HG02840 (cell line): ENCODE data around the gene ANAPC2.

Source experiments
- ATAC-seq: cut with Tn5 transposase; IDR thresholded peaks from one replicate; pipeline ENCODE4 v1.9.1; 2021; ENCODE audit warnings: mild to moderate bottlenecking, moderate library complexity, moderate number of reproducible peaks; ENCODE audit not compliant: unreplicated experiment, low FRiP score

The ANAPC2 gene

DNA sequence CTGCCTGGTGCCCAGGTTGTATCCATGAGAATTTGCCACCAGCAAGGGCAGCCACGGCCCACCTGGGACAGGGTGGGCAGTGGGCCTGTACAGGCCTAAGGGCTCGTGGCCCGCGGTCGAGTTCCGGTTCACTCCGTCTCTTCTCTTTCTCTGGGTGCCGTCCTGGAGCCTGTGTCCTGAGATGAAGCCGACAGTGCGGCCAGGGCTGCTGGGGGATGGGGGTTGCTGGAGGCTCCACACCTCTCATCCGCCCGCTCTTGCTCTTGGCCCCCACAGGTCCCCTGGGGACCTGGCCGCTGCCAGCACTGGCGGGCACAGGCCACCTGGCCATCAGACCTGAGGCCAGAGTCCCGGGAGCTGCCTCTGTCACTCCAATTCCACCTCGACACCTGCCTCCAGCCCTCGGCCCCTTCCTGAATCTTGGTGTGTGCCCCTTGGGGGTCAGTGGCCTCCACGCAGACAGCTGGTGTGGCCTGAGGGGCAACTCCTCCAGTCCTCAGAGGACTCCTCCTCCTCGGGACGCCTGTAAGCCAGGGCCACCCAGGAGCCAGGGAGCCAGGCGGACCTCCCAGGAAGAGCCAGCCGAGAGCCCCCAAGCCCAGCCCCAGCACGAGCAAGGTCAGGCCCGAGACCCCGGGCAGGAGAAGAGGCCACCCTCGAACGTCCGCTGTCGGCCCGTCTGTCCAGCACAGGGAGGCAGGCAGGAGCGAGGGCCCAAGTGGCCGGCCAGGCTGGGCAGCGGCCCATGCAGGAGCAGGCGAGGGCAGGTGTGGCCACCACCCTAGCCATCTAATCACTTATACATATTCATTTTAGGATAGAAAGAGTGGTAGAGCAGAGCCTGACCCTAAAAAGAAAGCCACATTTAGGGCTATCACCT lies 23.8 kb downstream of the ANAPC2 start:
- no peak for ATAC-seq

DNA sequence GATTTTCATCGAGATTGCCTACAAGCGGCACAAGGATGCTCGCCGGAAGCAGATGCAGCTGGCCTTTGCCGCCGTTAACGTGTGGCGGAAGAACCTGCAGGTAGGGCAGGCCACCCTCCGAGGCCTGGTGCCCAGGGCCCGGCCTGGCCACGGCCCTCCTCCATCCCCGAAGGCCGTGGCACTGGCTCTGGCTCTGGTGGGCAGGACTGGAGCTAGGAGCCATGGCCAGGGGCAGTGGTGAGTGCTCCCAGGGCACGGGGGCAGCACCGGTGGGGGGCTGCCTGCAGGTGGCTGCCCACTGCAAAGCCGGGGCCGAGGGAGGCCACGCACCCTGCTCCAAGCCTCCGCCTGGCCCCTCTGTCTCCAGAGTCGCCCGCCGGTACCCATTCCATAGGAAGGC lies 24.6 kb downstream of the ANAPC2 start:
- ATAC-seq = no peak

DNA sequence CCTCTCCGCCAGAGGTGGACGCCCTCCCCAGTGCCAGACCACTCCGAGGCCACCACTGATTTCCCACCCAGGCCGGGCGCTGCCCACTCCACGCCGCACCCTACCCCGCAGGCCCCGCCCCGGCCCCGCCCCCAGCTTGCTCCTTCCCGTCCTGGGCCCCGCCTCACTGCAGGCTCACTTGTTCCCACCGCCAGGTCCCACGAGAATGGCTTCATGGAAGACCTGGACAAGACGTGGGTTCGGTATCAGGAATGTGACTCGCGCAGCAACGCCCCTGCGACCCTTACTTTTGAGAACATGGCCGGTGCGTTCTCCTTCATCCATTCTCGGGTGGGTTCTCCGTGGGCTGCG lies 25.0 kb downstream of the ANAPC2 start:
- no peak for ATAC-seq

DNA sequence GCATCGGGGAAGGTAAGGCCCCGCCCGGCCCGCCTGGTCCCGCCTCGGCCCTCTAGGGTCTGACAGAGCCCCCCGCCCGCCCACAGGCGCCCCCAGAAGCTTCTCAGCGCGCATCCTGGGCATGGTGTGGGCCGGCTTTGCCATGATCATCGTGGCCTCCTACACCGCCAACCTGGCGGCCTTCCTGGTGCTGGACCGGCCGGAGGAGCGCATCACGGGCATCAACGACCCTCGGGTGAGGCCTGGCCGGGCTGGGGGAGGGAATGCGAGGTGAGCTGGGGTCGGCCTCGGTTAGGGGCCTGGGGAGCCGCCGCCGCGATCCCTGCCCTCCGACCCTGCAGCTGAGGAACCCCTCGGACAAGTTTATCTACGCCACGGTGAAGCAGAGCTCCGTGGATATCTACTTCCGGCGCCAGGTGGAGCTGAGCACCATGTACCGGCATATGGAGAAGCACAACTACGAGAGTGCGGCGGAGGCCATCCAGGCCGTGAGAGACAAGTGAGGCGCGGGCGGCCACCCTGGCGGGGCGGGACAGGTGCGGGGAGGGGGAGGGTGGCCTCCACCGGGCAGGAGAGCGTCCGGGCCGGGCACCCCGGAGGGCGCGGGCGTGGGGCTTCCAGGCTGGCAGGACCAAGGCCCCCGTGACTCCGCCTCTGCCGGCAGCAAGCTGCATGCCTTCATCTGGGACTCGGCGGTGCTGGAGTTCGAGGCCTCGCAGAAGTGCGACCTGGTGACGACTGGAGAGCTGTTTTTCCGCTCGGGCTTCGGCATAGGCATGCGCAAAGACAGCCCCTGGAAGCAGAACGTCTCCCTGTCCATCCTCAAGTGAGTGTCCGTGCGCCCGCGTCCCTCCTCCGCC lies 25.6 kb downstream of the ANAPC2 start:
- ATAC-seq = no peak

DNA sequence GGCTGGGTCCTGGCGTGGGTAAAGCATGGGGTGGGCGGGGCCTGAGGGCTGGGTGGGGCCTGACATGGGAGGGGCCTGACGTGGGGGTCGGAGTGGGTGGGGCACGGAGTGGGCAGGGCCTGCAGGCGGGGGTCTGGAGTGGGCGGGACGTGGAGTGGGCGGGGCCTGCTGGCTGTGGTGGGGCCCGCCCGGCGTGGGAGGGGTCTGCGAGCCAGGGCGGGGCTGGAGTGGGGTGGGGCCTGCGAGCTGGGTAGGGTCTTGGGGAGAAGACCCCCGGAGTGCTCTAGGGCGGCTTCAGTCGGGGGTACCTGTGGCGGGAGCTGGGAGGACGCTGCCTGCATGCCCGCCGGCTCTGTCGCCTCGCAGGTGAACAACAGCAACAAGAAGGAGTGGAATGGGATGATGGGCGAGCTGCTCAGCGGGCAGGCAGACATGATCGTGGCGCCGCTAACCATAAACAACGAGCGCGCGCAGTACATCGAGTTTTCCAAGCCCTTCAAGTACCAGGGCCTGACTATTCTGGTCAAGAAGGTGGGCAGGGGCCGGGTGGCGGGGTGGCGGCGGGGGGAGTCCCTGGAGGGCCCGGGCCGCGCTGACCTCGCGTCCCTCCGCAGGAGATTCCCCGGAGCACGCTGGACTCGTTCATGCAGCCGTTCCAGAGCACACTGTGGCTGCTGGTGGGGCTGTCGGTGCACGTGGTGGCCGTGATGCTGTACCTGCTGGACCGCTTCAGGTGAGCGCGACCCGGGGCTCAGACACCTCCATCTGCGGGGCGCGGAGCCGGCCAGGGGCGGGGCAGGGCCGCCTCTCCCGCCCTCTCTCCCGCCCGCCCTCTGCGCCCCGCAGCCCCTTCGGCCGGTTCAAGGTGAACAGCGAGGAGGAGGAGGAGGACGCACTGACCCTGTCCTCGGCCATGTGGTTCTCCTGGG lies 26.5 kb downstream of the ANAPC2 start:
- ATAC-seq = no peak

DNA sequence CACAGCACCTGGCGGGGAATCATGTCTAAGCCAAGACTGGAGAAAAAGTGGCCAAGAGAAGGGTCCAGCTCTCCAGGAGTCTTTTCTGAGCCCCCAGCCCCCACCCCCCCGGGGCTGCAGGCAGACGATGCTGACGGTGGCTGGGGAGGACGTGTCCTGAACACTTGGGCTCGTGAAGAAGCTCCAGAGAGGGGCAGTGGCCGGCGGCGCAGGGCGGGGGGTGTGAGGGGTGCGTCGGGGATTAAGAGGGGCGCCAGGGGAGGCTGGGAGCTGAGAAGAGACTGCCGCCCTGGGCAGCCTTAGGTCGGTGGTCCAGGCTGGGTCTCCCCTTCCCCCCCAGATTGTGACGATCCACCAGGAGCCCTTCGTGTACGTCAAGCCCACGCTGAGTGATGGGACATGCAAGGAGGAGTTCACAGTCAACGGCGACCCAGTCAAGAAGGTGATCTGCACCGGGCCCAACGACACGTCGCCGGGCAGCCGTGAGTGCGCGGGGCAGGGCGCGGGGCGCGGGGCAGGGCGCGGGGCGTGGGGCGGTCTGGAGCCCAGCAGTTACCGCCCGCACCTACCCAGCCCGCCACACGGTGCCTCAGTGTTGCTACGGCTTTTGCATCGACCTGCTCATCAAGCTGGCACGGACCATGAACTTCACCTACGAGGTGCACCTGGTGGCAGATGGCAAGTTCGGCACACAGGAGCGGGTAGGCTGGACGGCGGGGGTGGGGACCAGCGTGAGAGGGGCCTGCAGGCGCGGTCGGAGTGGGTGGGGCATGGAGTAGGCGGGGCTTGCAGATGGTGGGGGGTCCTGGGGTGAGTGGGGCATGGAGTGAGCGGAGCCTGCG lies 27.4 kb downstream of the ANAPC2 start:
- no peak for ATAC-seq

DNA sequence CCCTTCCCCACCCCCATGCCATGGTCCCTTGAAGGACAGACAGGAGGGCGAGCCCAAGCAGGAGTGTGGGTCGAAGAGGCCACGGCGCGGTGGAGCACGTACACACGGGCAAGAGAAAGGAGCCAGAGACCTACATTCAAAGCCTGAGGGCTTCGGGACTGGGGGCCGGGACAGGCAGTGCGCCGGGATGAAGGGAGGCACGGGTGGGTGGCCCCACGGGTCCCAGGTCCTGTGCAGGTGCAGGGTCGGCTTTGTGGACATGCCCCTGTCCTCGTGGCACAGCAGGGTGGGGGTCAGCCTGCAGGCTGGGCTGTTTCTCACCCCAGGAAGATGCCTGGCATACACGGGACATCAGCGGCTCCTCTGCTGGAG lies 28.3 kb downstream of the ANAPC2 start:
- no peak for ATAC-seq

DNA sequence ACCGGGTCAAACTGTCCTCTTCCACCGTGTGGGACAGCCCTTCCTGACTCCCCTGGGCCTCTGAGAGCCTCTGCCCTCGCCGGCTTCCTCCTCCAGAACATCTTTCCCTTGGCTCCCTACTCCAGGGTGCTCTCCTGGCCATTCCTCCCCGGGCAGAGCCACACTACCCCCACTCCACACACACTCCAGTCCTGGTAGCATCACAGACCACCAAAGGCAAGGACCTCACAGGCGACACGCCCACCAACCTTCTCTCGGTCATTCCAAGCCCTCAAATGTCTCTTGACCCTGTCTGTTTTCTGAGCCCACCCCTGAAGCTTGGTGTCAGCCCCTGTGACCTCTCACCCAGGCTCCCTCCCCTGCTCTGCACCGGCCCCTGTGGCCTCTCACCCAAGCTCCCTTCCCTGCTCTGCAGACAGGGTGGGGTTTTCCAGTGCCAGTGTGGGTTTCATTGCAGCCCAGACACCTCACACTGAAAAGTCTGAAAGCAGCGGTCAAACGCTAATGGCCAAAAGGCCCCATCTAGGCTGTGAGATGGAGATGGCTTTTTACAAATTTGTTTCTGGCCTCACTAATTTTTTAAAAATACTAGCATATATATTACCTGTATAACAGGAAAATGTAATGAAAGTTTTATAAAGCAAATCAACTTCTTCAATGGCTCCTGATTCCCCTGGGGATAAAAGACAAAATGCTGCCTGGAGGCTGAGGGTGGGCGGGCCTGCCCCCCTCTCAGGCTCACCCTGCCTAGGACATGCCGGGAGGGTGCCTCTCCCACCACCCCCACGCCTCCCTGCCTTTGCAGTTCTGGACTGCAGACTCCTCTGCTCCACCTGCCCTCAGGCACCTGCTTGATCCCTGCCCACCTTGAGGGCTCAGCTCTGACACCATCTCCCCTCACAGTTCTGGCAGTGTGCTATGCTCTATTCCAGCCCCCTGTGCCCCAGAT lies 29.0 kb downstream of the ANAPC2 start:
- no peak for ATAC-seq

DNA sequence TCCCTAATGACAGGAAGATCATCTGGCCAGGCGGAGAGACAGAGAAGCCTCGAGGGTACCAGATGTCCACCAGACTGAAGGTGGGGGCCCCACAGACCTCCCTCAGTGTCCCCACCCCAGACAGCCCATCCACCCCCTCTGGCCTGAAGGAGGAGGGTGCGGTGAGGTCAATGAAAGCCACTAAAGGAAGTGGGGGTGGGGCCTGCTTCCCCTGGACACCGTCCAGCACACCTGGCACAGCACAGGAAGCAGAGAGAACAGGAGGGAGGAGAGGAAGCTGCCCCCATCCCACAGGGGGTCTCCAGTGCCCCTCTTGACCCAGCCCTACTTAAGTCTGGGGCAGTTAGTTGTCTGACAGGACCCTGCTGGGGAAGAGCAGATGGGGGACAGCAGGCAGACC lies 29.7 kb downstream of the ANAPC2 start:
- no peak for ATAC-seq

DNA sequence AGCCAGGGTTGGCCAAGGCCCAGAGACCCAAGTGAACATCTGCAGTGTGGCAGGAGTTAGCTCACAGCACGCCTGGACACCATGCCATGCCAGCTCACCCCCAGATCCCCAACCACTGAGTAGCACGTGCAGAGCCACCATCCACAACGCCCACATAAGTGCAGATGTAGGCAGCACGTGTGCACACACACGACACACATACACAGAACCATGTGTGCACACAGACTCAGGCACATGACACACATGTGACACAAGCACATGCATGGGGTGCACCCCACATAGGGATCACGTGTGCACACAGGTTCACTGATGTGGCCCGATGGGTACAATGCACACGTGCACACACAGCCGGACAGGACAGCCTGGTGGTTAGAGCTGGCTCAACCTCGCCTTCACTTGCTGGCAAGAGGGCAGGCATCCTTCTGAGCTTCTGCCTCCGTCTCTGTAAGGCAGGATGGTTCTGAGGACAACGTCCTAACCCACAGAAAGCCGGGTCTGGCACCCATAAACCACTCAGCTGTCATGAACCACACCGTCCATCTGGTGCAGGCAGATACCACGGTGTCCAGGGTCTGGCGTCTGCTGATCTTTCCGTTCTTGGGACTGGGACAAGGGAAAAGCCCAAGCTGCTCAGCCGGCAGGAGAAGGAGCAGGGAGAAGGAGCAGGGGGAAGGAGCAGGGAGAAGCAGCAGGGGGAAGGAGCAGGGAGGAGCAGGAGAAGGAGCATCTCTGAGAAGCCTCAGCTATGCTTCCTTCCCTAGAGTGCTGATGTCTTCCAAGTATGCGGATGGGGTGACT lies 30.5 kb downstream of the ANAPC2 start:
- no peak for ATAC-seq

DNA sequence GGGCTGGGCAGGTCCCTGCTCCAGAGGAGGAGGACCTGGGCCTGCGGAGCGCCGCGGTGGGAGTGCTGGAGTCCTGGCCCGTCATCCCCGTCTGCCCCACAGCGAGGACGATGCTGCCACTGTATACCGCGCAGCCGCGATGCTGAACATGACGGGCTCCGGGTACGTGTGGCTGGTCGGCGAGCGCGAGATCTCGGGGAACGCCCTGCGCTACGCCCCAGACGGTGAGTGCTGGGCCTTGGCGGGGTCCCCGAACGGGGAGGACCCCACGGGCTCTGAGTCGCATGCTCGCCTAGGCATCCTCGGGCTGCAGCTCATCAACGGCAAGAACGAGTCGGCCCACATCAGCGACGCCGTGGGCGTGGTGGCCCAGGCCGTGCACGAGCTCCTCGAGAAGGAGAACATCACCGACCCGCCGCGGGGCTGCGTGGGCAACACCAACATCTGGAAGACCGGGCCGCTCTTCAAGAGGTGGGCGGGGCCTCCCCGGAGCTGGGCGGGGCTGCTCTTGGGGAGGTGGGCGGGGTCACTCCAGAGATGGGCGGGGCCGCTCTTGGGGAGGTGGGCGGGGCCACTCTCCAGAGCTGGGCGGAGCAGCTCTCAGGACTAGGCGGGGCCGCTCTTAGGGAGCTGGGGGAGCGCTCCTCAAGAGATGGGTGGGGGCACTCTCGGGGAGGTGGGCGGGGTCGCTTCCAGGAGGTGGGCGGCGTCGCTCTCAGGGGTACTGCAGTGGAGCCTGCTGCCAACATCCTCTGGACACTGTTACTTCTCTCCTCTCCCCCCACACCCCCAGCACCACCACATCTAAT lies 31.6 kb downstream of the ANAPC2 start:
- no peak for ATAC-seq

DNA sequence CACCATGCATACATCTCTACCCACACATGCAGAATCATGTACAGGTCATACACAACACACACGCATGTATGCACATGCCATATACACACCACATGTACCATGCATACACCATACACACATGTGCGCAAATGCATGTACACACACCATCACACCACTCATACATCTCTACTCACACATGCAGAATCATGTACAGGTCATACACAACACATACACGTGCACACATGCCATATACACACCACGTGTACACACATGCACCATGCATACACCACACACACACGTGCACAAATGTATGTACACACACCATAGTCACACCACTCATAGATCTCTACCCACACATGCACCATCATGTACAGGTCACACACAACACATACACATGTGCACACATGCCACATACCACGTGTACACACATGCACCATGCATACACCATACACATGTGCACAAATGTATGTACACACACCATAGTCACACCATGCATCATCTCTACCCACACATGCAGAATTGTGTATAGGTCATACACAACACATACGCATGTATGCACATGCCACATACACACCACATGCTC lies 35.4 kb downstream of the ANAPC2 start:
- no peak for ATAC-seq

DNA sequence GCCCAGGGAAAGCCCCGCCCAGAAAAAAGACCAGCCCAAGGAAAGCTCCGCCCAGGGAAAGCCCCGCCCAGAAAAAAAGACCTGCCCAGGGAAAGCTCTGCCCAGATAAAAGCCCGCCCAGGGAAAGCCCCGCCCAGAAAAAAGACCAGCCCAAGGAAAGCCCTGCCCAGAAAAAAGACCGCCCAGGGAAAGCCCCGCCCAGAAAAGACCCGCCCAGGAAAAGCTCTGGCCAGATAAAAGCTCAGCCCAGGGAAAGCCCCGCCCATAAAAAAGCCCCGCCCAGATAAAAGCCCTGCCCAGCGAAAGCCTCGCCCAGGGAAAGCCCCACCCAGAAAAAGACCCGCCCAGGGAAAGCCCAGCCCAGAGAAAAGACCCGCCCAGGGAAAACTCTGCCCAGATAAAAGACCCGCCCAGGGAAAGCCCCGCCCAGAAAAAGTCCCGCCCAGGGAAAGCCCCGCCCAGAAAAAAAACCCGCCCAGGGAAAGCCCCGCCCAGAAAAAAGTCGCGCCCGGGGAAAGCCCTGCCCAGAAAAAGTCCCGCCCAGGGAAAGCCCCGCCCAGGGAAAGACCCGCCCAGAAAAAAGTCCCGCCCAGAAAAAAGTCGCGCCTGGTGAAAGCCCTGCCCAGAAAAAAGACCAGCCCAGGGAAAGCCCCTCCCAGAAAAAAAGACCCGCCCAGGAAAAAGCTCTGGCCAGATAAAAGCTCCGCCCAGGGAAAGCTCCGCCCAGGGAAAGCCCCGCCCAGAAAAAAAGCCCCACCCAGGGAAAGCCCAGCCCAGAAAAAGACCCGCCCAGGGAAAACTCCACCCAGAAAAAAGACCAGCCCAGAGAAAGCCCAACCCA lies 37.5 kb downstream of the ANAPC2 start:
- ATAC-seq = no peak

DNA sequence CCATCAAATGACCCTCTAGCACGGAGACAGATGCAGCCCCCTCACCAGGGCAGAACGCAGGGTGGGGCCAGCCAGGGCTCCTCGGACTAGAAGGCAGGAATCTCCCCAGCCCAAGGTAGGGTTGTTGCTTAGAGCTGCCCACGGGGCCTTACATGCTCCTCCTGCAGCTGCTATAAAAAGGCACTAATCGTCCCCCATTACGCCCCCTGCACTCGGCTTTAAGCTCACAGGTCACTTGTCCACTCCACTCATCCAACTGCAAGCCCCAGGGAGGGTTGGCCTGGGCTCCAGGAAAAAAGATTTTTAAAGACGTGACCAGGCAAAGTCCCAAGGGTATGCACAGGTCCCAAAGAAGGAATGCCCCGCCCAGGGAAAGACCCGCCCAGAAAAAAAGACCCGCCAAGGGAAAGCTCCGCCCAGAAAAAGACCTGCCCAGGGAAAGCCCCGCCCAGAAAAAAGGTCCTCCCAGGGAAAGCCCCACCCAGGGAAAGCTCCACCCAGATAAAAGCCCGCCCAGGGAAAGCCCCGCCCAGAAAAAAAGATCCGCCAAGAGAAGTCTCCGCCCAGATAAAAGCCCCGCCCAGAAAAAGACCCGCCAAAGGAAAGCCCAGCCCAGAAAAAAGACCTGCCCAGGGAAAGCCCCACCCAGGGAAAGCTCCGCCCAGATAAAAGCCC lies 38.3 kb downstream of the ANAPC2 start:
- no peak for ATAC-seq

DNA sequence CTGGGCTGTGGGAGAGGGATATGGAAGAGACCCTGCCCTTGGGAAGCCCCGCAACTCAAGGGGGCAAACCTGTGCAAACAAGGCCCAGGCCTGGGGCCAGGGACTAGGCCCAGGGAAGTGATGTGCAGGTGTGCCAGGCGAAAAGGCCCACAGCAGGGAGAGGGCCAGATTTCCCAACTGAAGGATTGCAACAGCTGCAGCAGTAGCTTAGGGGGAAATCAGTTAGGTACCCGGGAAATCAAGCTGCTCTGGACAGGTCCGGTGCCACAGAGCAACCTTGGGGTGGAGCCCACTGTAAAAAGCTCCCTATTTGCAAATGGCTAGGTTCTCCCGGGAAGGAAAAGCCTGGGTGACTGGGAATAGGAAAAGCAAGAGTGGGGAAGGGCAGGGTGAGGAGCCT lies 39.0 kb downstream of the ANAPC2 start:
- no peak for ATAC-seq
